GM12878 (cell line): ENCODE data around the gene ANAPC2. TPM values are rescaled to one million over a fixed set of nuclear protein-coding genes. Genes with fewer than 3 reads are reported as not detected.

ENCODE experiments used
- BACH1 ChIP-seq: fragments of 450-650 bp; IDR thresholded peaks from 2 replicates; pipeline ENCODE4 v1.6.1; 2017; ENCODE audit warnings: mild to moderate bottlenecking, borderline replicate concordance
- CBX3 ChIP-seq: fragments of 200-600 bp; sonication (generic); IDR thresholded peaks from 2 replicates; pipeline ENCODE4 v1.6.1; 2016; ENCODE audit warnings: low read depth, borderline replicate concordance
- CHD2 ChIP-seq: IDR thresholded peaks from 2 replicates; pipeline ENCODE4 v1.6.1; 2011; ENCODE audit warnings: low read depth, low read length, improper control_type of control experiment, borderline replicate concordance
- DPF2 ChIP-seq: fragments of 450-650 bp; IDR thresholded peaks from 2 replicates; pipeline ENCODE4 v1.6.1; 2017; ENCODE audit warnings: mild to moderate bottlenecking
- MEF2A ChIP-seq: IDR thresholded peaks from 2 replicates; pipeline ENCODE4 v1.6.1; 2011; ENCODE audit warnings: low read depth, mild to moderate bottlenecking, low read length, moderate library complexity; ENCODE audit not compliant: insufficient read depth
- MTA3 ChIP-seq: IDR thresholded peaks from 2 replicates; pipeline ENCODE4 v1.6.1; 2012; ENCODE audit warnings: low read length, inconsistent platforms, borderline replicate concordance
- NRF1 ChIP-seq: conservative IDR thresholded peaks from 2 replicates; pipeline ENCODE4 v1.6.1; 2011; ENCODE audit warnings: mild to moderate bottlenecking, low read depth, low read length, improper control_type of control experiment
- PML ChIP-seq: IDR thresholded peaks from 2 replicates; pipeline ENCODE4 v1.6.1; 2012; ENCODE audit warnings: low read length, inconsistent platforms
- POLR2AphosphoS2 ChIP-seq: IDR thresholded peaks from 2 replicates; pipeline ENCODE4 v1.6.1; 2011; ENCODE audit warnings: low read depth, mild to moderate bottlenecking, low read length, improper control_type of control experiment, moderate library complexity
- RAD21 ChIP-seq: IDR thresholded peaks from 2 replicates; pipeline ENCODE4 v1.6.1; 2011; ENCODE audit warnings: mild to moderate bottlenecking, low read depth, low read length, moderate library complexity; ENCODE audit not compliant: insufficient read depth
- RFX5 ChIP-seq: IDR thresholded peaks from 2 replicates; pipeline ENCODE4 v1.6.1; 2011; ENCODE audit warnings: low read depth, low read length, improper control_type of control experiment
- TCF7 ChIP-seq: IDR thresholded peaks from 2 replicates; pipeline ENCODE4 v1.6.1; 2014; ENCODE audit warnings: antibody characterized with exemption, borderline replicate concordance
- YY1 ChIP-seq: IDR thresholded peaks from 2 replicates; pipeline ENCODE4 v1.6.1; 2011; ENCODE audit warnings: low read depth, mild to moderate bottlenecking, low read length
- polyA plus RNA-seq, 11 experiments: library from polyadenylated mRNA; depleted of rRNA in 4 of 11; unstranded in 6 of 11; stranded (reverse) in 5 of 11; fragments of >200 nt; fragmentation: Nextera tagmentation in 4 of 11; fragmentation: Illumina TruSeq in 1 of 11; extraction: Ambion mirVana in 4 of 11; extraction: Trizol in 1 of 11; gene quantifications; 1 replicate in 1 of 11; 2 replicates in 10 of 11; pipeline versions ENCODE4 v1.2.1 to v1.2.3, GENCODE V29; 2011 to 2016; ENCODE audit warnings: inconsistent platforms in 2 of 11, missing spikeins in 2 of 11, low read depth in 1 of 11
- total RNA-seq, 4 experiments: library from RNA; depleted of rRNA in 3 of 4; stranded (reverse); fragments of >200 nt in 3 of 4; fragmentation: Illumina TruSeq in 1 of 4; extraction: Trizol in 1 of 4; gene quantifications; 2 replicates each; pipeline versions ENCODE4 v1.2.1 to v1.2.3, GENCODE V29; 2013 to 2021
- TF ChIP-seq, protein P1 (sequence below): IDR thresholded peaks from 2 replicates; pipeline ENCODE4 v1.6.1; 2011; ENCODE audit warnings: mild to moderate bottlenecking, low read depth, low read length, moderate library complexity; ENCODE audit not compliant: insufficient replicate concordance
- TF ChIP-seq, protein P2 (sequence below): fragments of 450-650 bp; IDR thresholded peaks from 2 replicates; pipeline ENCODE4 v1.6.1; 2016; ENCODE audit warnings: mild to moderate bottlenecking, moderate library complexity, borderline replicate concordance
- TF ChIP-seq, protein P3 (sequence below): fragments of 450-650 bp; formaldehyde crosslinking; IDR thresholded peaks from 2 replicates; pipeline ENCODE4 v1.4.0; 2022; ENCODE audit warnings: mild to moderate bottlenecking, moderate library complexity
- TF ChIP-seq, protein P4 (sequence below): fragments of 450-650 bp; IDR thresholded peaks from 2 replicates; pipeline ENCODE4 v1.6.1; 2017; ENCODE audit warnings: mild to moderate bottlenecking, moderate library complexity

The ANAPC2 gene
- total and polyA plus RNA-seq, 10 of the 15 experiments (the other 5 are each of a cell fraction or from before 2014, with no cell fraction given) = 0.03 to 65.2 (median 20.5) TPM

DNA sequence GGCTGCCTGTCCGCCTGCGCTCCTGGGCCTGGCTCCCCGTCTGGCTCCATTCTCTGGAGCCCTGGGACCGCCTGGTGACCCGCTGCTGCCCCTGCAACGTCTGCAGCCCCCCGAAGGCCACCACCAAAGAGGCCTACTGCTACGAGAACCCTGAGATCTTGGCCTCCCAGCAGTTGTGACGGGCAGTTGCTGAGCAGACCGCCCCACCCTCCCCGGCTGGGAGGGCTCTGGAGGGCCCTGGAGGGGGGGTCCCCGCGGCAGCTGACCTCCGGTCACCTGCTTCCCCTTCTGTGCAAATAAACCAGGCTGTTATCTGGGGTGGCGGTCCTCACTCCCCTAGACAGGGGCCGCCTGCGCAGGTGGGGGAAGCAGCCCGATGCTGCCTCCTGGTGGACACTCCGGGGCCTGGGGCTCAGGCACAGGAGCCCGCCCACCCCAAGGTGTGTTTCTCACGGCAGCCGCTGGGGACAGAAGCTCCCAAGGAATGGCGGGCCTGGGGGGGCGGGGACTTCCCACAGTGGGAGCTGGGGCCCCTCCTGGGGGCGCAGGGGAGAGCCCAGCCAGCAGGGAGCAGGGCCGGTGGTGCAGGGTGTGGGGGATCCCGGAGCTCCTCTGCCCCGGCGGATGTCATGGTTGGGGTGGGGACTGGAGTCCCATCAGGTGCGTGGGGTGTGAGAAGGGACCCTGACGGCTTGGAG, 48.0 kb upstream of the ANAPC2 start (continued):
- TF ChIP-seq, protein P1, sequence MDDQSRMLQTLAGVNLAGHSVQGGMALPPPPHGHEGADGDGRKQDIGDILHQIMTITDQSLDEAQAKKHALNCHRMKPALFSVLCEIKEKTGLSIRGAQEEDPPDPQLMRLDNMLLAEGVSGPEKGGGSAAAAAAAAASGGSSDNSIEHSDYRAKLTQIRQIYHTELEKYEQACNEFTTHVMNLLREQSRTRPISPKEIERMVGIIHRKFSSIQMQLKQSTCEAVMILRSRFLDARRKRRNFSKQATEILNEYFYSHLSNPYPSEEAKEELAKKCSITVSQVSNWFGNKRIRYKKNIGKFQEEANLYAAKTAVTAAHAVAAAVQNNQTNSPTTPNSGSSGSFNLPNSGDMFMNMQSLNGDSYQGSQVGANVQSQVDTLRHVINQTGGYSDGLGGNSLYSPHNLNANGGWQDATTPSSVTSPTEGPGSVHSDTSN = no peak
- TF ChIP-seq CHD2 (peak; percentile 59), PML (no peak), CBX3 (no peak), TCF7 (no peak), NRF1 (peak; percentile 46), BACH1 (peak; percentile 54; the same call in 1 of the 2 replicates), RAD21 (peak; percentile 79), YY1 (peak; percentile 95), DPF2 (peak; percentile 75; the same call in 1 of the 2 replicates), POLR2AphosphoS2 (no peak; the same call in 1 of the 2 replicates), MTA3 (no peak), RFX5 (no peak), MEF2A (no peak)
- TF ChIP-seq, protein P2, sequence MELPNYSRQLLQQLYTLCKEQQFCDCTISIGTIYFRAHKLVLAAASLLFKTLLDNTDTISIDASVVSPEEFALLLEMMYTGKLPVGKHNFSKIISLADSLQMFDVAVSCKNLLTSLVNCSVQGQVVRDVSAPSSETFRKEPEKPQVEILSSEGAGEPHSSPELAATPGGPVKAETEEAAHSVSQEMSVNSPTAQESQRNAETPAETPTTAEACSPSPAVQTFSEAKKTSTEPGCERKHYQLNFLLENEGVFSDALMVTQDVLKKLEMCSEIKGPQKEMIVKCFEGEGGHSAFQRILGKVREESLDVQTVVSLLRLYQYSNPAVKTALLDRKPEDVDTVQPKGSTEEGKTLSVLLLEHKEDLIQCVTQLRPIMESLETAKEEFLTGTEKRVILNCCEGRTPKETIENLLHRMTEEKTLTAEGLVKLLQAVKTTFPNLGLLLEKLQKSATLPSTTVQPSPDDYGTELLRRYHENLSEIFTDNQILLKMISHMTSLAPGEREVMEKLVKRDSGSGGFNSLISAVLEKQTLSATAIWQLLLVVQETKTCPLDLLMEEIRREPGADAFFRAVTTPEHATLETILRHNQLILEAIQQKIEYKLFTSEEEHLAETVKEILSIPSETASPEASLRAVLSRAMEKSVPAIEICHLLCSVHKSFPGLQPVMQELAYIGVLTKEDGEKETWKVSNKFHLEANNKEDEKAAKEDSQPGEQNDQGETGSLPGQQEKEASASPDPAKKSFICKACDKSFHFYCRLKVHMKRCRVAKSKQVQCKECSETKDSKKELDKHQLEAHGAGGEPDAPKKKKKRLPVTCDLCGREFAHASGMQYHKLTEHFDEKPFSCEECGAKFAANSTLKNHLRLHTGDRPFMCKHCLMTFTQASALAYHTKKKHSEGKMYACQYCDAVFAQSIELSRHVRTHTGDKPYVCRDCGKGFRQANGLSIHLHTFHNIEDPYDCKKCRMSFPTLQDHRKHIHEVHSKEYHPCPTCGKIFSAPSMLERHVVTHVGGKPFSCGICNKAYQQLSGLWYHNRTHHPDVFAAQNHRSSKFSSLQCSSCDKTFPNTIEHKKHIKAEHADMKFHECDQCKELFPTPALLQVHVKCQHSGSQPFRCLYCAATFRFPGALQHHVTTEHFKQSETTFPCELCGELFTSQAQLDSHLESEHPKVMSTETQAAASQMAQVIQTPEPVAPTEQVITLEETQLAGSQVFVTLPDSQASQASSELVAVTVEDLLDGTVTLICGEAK = no peak
- TF ChIP-seq, protein P3, sequence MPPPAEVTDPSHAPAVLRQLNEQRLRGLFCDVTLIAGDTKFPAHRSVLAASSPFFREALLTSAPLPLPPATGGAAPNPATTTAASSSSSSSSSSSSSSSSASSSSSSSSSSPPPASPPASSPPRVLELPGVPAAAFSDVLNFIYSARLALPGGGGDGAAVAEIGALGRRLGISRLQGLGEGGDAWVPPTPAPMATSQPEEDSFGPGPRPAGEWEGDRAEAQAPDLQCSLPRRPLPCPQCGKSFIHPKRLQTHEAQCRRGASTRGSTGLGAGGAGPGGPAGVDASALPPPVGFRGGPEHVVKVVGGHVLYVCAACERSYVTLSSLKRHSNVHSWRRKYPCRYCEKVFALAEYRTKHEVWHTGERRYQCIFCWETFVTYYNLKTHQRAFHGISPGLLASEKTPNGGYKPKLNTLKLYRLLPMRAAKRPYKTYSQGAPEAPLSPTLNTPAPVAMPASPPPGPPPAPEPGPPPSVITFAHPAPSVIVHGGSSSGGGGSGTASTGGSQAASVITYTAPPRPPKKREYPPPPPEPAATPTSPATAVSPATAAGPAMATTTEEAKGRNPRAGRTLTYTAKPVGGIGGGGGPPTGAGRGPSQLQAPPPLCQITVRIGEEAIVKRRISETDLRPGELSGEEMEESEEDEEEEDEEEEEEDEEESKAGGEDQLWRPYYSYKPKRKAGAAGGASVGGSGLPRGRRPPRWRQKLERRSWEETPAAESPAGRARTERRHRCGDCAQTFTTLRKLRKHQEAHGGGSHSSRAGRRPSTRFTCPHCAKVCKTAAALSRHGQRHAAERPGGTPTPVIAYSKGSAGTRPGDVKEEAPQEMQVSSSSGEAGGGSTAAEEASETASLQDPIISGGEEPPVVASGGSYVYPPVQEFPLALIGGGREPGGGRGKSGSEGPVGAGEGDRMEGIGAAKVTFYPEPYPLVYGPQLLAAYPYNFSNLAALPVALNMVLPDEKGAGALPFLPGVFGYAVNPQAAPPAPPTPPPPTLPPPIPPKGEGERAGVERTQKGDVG (CRISPR knock-in tag) = no peak
- TF ChIP-seq, protein P4, sequence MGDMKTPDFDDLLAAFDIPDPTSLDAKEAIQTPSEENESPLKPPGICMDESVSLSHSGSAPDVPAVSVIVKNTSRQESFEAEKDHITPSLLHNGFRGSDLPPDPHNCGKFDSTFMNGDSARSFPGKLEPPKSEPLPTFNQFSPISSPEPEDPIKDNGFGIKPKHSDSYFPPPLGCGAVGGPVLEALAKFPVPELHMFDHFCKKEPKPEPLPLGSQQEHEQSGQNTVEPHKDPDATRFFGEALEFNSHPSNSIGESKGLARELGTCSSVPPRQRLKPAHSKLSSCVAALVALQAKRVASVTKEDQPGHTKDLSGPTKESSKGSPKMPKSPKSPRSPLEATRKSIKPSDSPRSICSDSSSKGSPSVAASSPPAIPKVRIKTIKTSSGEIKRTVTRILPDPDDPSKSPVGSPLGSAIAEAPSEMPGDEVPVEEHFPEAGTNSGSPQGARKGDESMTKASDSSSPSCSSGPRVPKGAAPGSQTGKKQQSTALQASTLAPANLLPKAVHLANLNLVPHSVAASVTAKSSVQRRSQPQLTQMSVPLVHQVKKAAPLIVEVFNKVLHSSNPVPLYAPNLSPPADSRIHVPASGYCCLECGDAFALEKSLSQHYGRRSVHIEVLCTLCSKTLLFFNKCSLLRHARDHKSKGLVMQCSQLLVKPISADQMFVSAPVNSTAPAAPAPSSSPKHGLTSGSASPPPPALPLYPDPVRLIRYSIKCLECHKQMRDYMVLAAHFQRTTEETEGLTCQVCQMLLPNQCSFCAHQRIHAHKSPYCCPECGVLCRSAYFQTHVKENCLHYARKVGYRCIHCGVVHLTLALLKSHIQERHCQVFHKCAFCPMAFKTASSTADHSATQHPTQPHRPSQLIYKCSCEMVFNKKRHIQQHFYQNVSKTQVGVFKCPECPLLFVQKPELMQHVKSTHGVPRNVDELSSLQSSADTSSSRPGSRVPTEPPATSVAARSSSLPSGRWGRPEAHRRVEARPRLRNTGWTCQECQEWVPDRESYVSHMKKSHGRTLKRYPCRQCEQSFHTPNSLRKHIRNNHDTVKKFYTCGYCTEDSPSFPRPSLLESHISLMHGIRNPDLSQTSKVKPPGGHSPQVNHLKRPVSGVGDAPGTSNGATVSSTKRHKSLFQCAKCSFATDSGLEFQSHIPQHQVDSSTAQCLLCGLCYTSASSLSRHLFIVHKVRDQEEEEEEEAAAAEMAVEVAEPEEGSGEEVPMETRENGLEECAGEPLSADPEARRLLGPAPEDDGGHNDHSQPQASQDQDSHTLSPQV = peak; percentile 95
